Osteoblast (primary cell): ENCODE results near the gene ARHGAP32. TPM values are rescaled to one million over a fixed set of nuclear protein-coding genes. Genes with fewer than 3 reads are reported as not detected.

Experiments used
- DNase-seq: peaks from one replicate; pipeline ENCODE4 v3.0.0; 2011; ENCODE audit warnings: low spot score, mixed read lengths; ENCODE audit not compliant: insufficient read length; ENCODE audit errors: missing footprints
- H2AFZ ChIP-seq: 2 replicates; pipeline ENCODE4 v1.6.0; 2011; ENCODE audit warnings: mild to moderate bottlenecking, low read length
- H3K27ac ChIP-seq: 2 replicates; pipeline ENCODE4 v1.5.1; 2011; ENCODE audit warnings: mild to moderate bottlenecking, low read depth, low read length, moderate library complexity
- H3K27me3 ChIP-seq: 2 replicates; pipeline ENCODE4 v1.6.0; 2012; ENCODE audit warnings: mild to moderate bottlenecking, control low read depth, inconsistent platforms, low read length, moderate library complexity; ENCODE audit not compliant: insufficient read depth
- H3K36me3 ChIP-seq: 2 replicates; pipeline ENCODE4 v1.5.1; 2011; ENCODE audit warnings: mild to moderate bottlenecking, low read length, control low read depth, moderate library complexity; ENCODE audit not compliant: insufficient read depth
- H3K4me1 ChIP-seq: 2 replicates; pipeline ENCODE4 v1.5.1; 2011; ENCODE audit warnings: mild to moderate bottlenecking, low read length, control low read depth, moderate library complexity; ENCODE audit not compliant: insufficient read depth
- H3K4me2 ChIP-seq: 2 replicates; pipeline ENCODE4 v1.6.0; 2011; ENCODE audit warnings: mild to moderate bottlenecking, low read length; ENCODE audit not compliant: insufficient read depth
- H3K4me3 ChIP-seq: fragments of 200-600 bp; sonication (generic); 3 replicates; pipeline ENCODE4 v1.5.1; 2012; ENCODE audit warnings: mild to moderate bottlenecking, low read length, inconsistent platforms; ENCODE audit not compliant: insufficient read depth
- H3K79me2 ChIP-seq: 2 replicates; pipeline ENCODE4 v1.6.0; 2012; ENCODE audit warnings: mild to moderate bottlenecking, low read length, control low read depth, inconsistent platforms; ENCODE audit not compliant: insufficient read depth
- H3K9me3 ChIP-seq: 2 replicates; pipeline ENCODE4 v1.5.1; 2011; ENCODE audit warnings: low read depth, low read length, control low read depth
- H4K20me1 ChIP-seq: 2 replicates; pipeline ENCODE4 v1.6.0; 2012; ENCODE audit warnings: mild to moderate bottlenecking, low read length, control low read depth; ENCODE audit not compliant: insufficient read depth
- total RNA-seq: library from RNA; depleted of rRNA; stranded (reverse); fragments of >200 nt; gene quantifications from 2 replicates; pipeline ENCODE4 v1.2.3, GENCODE V29; 2012
- TF ChIP-seq, protein P1 (sequence below): IDR thresholded peaks from 2 replicates; pipeline ENCODE4 v1.5.1; 2011; ENCODE audit warnings: mild to moderate bottlenecking, low read depth, low read length, moderate library complexity; ENCODE audit errors: extremely low read depth

The ARHGAP32 gene
- total RNA-seq, 1 donor: 25.3 TPM

DNA sequence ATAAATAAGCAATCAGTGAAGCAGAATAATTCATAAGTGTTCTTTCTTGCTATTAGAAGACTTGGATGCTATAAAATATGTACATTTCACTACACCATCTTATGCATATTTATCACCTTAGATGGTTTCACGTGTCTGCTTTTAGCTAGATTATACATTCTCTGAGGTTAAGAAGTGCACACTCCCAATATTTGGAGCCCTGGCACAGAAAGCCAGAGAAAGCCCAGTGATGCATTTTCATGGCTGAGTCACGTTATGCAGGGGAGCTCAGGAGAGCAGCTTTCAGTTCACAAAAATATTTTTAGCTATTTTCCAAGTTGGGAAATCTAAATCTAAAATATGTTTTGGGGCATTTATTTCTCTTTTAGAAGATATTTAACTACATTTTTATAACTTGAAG lies 244.4 kb downstream of the ARHGAP32 start:
- no peak overlapping the region for H2AFZ ChIP-seq
- H3K4me1 ChIP-seq: no peaks in the 10 kb centered on the region
- H3K4me3 ChIP-seq: no peak overlapping the region
- H3K27me3 ChIP-seq: peaks cover 4% of the 10 kb centered on the region
- no peak overlapping the region for H3K4me2 ChIP-seq
- TF ChIP-seq, protein P1, sequence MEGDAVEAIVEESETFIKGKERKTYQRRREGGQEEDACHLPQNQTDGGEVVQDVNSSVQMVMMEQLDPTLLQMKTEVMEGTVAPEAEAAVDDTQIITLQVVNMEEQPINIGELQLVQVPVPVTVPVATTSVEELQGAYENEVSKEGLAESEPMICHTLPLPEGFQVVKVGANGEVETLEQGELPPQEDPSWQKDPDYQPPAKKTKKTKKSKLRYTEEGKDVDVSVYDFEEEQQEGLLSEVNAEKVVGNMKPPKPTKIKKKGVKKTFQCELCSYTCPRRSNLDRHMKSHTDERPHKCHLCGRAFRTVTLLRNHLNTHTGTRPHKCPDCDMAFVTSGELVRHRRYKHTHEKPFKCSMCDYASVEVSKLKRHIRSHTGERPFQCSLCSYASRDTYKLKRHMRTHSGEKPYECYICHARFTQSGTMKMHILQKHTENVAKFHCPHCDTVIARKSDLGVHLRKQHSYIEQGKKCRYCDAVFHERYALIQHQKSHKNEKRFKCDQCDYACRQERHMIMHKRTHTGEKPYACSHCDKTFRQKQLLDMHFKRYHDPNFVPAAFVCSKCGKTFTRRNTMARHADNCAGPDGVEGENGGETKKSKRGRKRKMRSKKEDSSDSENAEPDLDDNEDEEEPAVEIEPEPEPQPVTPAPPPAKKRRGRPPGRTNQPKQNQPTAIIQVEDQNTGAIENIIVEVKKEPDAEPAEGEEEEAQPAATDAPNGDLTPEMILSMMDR: no peak
- DNase-seq: no peak
- no peaks in the 10 kb centered on the region for H3K36me3 ChIP-seq
- H3K27ac ChIP-seq: no peak overlapping the region
- no peaks in the 10 kb centered on the region for H3K79me2 ChIP-seq
- H3K9me3 ChIP-seq: no peaks in the 10 kb centered on the region
- no peaks in the 10 kb centered on the region for H4K20me1 ChIP-seq

DNA sequence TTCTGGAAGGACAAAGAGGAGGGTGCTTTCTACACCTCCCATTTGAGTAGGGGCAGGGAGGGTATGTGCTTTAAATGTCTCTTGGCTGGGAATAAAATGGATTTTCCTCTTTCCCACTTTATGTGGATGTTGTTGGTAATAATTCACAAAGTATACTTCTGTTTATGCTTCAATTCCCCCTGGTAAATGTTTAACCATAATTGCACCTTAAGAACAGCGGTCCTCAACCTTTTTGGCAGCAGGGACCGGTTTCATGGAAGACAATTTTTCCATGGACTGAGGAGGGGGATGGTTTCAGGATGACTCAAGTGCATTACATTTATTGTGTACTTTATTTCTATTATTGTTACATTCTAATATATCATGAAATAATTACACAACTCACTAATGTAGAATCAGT lies 245.5 kb downstream of the ARHGAP32 start:
- peaks cover 4% of the 10 kb centered on the region for H3K27me3 ChIP-seq
- H3K9me3 ChIP-seq: no peaks in the 10 kb centered on the region
- H3K4me1 ChIP-seq: no peaks in the 10 kb centered on the region
- H3K4me2 ChIP-seq: no peak overlapping the region
- no peak for DNase-seq
- H3K36me3 ChIP-seq: no peaks in the 10 kb centered on the region
- no peak overlapping the region for H3K27ac ChIP-seq
- H3K79me2 ChIP-seq: no peaks in the 10 kb centered on the region
- TF ChIP-seq, protein P1: no peak
- no peak overlapping the region for H2AFZ ChIP-seq
- no peak overlapping the region for H3K4me3 ChIP-seq
- H4K20me1 ChIP-seq: no peaks in the 10 kb centered on the region

DNA sequence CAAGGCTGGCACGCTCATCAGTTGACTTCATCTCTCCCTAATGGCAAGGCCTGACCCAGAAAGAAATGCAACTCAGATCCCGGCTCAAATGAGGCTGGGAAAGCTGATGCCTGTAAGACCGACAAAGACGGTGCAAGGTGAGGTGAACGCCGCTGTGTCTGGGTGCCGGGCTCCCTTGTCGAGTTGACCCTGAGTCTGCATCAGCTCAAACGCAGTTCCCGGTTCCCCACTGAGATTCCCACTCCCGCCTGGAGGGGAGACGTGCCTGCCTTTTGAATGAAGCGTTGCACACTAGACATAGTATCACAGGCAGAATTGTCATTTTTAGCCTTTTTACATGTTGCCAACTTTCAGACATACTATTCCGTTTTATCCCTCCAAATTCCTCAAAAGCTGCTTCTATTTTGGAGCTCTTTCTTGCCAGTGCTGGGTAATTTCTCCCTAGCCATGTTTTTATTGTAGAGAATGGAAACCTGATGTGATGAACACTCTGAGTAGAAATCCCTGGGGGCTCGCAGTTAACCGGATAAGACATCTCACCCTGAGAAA lies 248.6 kb downstream of the ARHGAP32 start:
- Histone ChIP-seq H3K36me3 (no peaks in the 10 kb centered on the region), H3K9me3 (no peaks in the 10 kb centered on the region), H3K79me2 (no peaks in the 10 kb centered on the region), H3K4me2 (no peak overlapping the region), H3K4me1 (no peaks in the 10 kb centered on the region), H4K20me1 (no peaks in the 10 kb centered on the region), H3K27me3 (peaks cover 4% of the 10 kb centered on the region), H3K4me3 (no peak overlapping the region), H3K27ac (no peak overlapping the region), H2AFZ (no peak overlapping the region)
- TF ChIP-seq, protein P1: no peak
- no peak for DNase-seq

DNA sequence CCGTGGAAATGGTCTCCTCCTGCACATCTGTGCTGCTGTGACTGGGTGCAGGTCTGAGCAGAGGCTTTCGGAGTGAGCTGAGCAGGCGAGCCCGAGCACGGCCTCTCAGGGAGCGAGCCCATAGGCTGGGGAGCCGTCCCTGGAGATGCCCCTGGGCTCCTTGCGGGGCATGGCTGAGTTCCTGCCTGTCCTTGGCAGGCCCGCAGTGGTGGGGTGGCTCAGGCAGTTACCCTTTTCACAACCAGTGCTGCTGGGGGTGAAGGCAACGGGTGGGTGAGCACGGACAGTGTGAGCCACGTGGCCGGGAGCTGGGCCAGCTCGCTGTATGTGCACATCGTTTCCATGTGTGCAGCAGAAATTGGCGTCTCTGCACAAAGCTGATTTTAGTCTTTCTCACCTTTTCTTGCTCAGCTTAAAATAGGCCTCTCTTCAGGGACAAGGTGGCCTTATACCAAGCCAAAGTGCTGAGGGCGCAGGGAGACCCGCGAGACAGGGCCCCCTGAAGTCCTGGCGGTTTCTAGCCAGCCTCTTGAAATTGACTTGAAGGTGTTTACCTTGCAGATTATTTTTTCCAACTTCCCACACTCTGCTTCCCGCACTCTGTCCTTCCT lies 249.2 kb downstream of the ARHGAP32 start, which contains the start of gene TP53AIP1:
TP53AIP1 (minus strand) TSS at position 55 of the 611 bp plus-strand sequence. CDS start 5,053 bp downstream, outside the sequence.
- H3K36me3 ChIP-seq: no peaks in the 10 kb centered on the region
- H4K20me1 ChIP-seq: no peaks in the 10 kb centered on the region
- DNase-seq: no peak
- TF ChIP-seq, protein P1: no peak
- no peak within 1 kb of the TSS for H3K27ac ChIP-seq
- H3K4me2 ChIP-seq: no peak within 1 kb of the TSS
- H3K4me1 ChIP-seq: no peaks in the 10 kb centered on the region
- no peak within 1 kb of the TSS for H2AFZ ChIP-seq
- H3K79me2 ChIP-seq: no peaks in the 10 kb centered on the region
- H3K4me3 ChIP-seq: no peak within 1 kb of the TSS
- H3K27me3 ChIP-seq: peaks cover 4% of the 10 kb centered on the region
- no peaks in the 10 kb centered on the region for H3K9me3 ChIP-seq
